Measurements from ENCODE around the gene SCP2. TPM values are rescaled to one million over a fixed set of nuclear protein-coding genes. Genes with fewer than 3 reads are reported as not detected.

SCP2 gene
- total RNA-seq, 1 donor from 2014 or later: 130 TPM

GRCh38 chr1:53083636-53084588 is 156.8 kb downstream of the SCP2 start:
- TF ChIP-seq CTCF (IDR thresholded peaks at IDR 0.05; ENCODE audit: borderline replicate concordance): no peak
- no peaks in the 10 kb centered on the region for H3K27me3 ChIP-seq (ENCODE audit: low read depth)
- no peaks in the 10 kb centered on the region for H3K36me3 ChIP-seq
- intact Hi-C loops (cut with micrococcal nuclease): no loop called here
- no peaks in the 10 kb centered on the region for H3K9me3 ChIP-seq (replicated peaks)
- no peak overlapping the region for H3K4me3 ChIP-seq
- no peak overlapping the region for H3K27ac ChIP-seq (replicated peaks)
- peaks cover 15% of the 10 kb centered on the region for H3K4me1 ChIP-seq
- DNase-seq: no peak

- H3K4me3 ChIP-seq: no peak overlapping the region
- H3K4me1 ChIP-seq: peaks cover 15% of the 10 kb centered on the region
- H3K27me3 ChIP-seq (ENCODE audit: low read depth): no peaks in the 10 kb centered on the region
- DNase-seq: no peak
- TF ChIP-seq CTCF (IDR thresholded peaks at IDR 0.05; ENCODE audit: borderline replicate concordance): no peak
- intact Hi-C loops (cut with micrococcal nuclease): no loop called here
- no peaks in the 10 kb centered on the region for H3K36me3 ChIP-seq
- H3K9me3 ChIP-seq (replicated peaks): no peaks in the 10 kb centered on the region
- H3K27ac ChIP-seq (replicated peaks): no peak overlapping the region
Observed at GRCh38 chr1:53084589-53084971, 157.5 kb downstream of the SCP2 start.

GRCh38 chr1:53085405-53085804 is 158.3 kb downstream of the SCP2 start:
- no peak for TF ChIP-seq CTCF (IDR thresholded peaks at IDR 0.05; ENCODE audit: borderline replicate concordance)
- Histone ChIP-seq H3K4me1 (peaks cover 18% of the 10 kb centered on the region), H3K4me3 (no peak overlapping the region), H3K9me3 (replicated peaks) (no peaks in the 10 kb centered on the region), H3K27me3 (ENCODE audit: low read depth) (no peaks in the 10 kb centered on the region), H3K36me3 (no peaks in the 10 kb centered on the region), H3K27ac (replicated peaks) (no peak overlapping the region)
- intact Hi-C loops (cut with micrococcal nuclease): no loop called here
- DNase-seq: no peak

GRCh38 chr1:53086491-53087070 is 159.5 kb downstream of the SCP2 start:
- no peaks in the 10 kb centered on the region for H3K36me3 ChIP-seq
- DNase-seq: no peak
- no peaks in the 10 kb centered on the region for H3K9me3 ChIP-seq (replicated peaks)
- intact Hi-C loops (cut with micrococcal nuclease): no loop called here
- no peaks in the 10 kb centered on the region for H3K27me3 ChIP-seq (ENCODE audit: low read depth)
- peak overlapping the region; percentile 36 for H3K27ac ChIP-seq (replicated peaks)
- no peak for TF ChIP-seq CTCF (IDR thresholded peaks at IDR 0.05; ENCODE audit: borderline replicate concordance)
- H3K4me3 ChIP-seq: no peak overlapping the region
- H3K4me1 ChIP-seq: peaks cover 30% of the 10 kb centered on the region

- Histone ChIP-seq H3K36me3 (no peaks in the 10 kb centered on the region), H3K4me1 (peaks cover 36% of the 10 kb centered on the region), H3K27me3 (ENCODE audit: low read depth) (no peaks in the 10 kb centered on the region), H3K27ac (replicated peaks) (peak overlapping the region; percentile 36), H3K9me3 (replicated peaks) (no peaks in the 10 kb centered on the region), H3K4me3 (no peak overlapping the region)
- intact Hi-C loops (cut with micrococcal nuclease): no loop called here
- no peak for TF ChIP-seq CTCF (IDR thresholded peaks at IDR 0.05; ENCODE audit: borderline replicate concordance)
- no peak for DNase-seq
Observed at GRCh38 chr1:53087332-53088285, 160.5 kb downstream of the SCP2 start.
